Measurements from ENCODE around the gene PELI2.

DNA sequence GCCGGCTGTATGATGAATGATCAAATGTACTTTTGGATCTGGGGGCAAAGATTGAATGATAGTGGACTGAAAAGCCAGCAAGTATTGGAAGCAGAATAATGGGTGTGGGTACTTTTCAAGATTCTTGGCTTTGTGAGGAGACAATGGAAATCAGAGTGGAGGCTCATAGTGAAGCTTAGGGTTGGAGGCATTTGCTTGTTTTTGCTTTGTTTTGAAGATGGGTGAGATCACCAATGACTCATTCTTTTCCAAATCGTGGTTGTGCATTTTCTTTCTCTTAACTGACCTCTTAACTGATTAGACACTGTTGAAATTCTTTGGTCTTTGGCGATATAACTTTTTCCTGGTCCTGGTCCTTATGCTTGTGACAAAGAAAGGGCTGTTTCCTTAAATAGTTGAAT is 54.4 kb downstream of the PELI2 start:
- TF ChIP-seq, protein P1, sequence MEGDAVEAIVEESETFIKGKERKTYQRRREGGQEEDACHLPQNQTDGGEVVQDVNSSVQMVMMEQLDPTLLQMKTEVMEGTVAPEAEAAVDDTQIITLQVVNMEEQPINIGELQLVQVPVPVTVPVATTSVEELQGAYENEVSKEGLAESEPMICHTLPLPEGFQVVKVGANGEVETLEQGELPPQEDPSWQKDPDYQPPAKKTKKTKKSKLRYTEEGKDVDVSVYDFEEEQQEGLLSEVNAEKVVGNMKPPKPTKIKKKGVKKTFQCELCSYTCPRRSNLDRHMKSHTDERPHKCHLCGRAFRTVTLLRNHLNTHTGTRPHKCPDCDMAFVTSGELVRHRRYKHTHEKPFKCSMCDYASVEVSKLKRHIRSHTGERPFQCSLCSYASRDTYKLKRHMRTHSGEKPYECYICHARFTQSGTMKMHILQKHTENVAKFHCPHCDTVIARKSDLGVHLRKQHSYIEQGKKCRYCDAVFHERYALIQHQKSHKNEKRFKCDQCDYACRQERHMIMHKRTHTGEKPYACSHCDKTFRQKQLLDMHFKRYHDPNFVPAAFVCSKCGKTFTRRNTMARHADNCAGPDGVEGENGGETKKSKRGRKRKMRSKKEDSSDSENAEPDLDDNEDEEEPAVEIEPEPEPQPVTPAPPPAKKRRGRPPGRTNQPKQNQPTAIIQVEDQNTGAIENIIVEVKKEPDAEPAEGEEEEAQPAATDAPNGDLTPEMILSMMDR (conservative IDR thresholded peaks at IDR 0.05 in 1 of 2, IDR thresholded peaks at IDR 0.05 in 1 of 2; ENCODE audit: low read depth in 1 of 2, low read length in 2 of 2): no peak
- TF ChIP-seq EZH2 (IDR thresholded peaks at IDR 0.05; ENCODE audit: low read length, missing control alignments): no peak
